ENCODE data around the gene SCG5.

- TF ChIP-seq, protein P1, sequence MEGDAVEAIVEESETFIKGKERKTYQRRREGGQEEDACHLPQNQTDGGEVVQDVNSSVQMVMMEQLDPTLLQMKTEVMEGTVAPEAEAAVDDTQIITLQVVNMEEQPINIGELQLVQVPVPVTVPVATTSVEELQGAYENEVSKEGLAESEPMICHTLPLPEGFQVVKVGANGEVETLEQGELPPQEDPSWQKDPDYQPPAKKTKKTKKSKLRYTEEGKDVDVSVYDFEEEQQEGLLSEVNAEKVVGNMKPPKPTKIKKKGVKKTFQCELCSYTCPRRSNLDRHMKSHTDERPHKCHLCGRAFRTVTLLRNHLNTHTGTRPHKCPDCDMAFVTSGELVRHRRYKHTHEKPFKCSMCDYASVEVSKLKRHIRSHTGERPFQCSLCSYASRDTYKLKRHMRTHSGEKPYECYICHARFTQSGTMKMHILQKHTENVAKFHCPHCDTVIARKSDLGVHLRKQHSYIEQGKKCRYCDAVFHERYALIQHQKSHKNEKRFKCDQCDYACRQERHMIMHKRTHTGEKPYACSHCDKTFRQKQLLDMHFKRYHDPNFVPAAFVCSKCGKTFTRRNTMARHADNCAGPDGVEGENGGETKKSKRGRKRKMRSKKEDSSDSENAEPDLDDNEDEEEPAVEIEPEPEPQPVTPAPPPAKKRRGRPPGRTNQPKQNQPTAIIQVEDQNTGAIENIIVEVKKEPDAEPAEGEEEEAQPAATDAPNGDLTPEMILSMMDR (conservative IDR thresholded peaks at IDR 0.05; ENCODE audit: low read length), result no peak
- TF ChIP-seq EZH2phosphoT487 (IDR thresholded peaks at IDR 0.05; ENCODE audit: borderline replicate concordance), result no peak
Observed at GRCh38 chr15:32723171-32723948, 81.8 kb downstream of the SCG5 start.
